Measurements from ENCODE around the gene MTM1.

- TF ChIP-seq REST (IDR thresholded peaks at IDR 0.05), result no peak
- TF ChIP-seq GATA3 (IDR thresholded peaks at IDR 0.05; ENCODE audit: borderline replicate concordance), result no peak
- TF ChIP-seq BCL3 (IDR thresholded peaks at IDR 0.05), result no peak
- TF ChIP-seq E2F6 (IDR thresholded peaks at IDR 0.05; ENCODE audit: borderline replicate concordance, low read depth), result no peak
- no peak for TF ChIP-seq HDAC2 (IDR thresholded peaks at IDR 0.05)
- TF ChIP-seq CTCF (IDR thresholded peaks at IDR 0.05), result no peak
- no peak for TF ChIP-seq ESRRA (IDR thresholded peaks at IDR 0.05; ENCODE audit: borderline replicate concordance, low read length)
- TF ChIP-seq EP300 (IDR thresholded peaks at IDR 0.05), result no peak
- no peak for TF ChIP-seq PHF8 (IDR thresholded peaks at IDR 0.05; ENCODE audit: borderline replicate concordance, low read depth)
- TF ChIP-seq CHD4 (IDR thresholded peaks at IDR 0.05; ENCODE audit: borderline replicate concordance), result no peak
- no peak for TF ChIP-seq FOSB (CRISPR knock-in tag; IDR thresholded peaks at IDR 0.05)
Observed at GRCh38 chrX:150543230-150544155, 24.9 kb upstream of the MTM1 start.

Data from A549 (cell line).